ENCODE data around the gene GAMT. TPM values are rescaled to one million over a fixed set of nuclear protein-coding genes. Genes with fewer than 3 reads are reported as not detected.

GAMT gene
- total RNA-seq, 5 donors from 2014 or later (not counting 1 experiment from before 2014, with no cell fraction given), result 11.8 to 18.1 (median 13.7) TPM

DNA sequence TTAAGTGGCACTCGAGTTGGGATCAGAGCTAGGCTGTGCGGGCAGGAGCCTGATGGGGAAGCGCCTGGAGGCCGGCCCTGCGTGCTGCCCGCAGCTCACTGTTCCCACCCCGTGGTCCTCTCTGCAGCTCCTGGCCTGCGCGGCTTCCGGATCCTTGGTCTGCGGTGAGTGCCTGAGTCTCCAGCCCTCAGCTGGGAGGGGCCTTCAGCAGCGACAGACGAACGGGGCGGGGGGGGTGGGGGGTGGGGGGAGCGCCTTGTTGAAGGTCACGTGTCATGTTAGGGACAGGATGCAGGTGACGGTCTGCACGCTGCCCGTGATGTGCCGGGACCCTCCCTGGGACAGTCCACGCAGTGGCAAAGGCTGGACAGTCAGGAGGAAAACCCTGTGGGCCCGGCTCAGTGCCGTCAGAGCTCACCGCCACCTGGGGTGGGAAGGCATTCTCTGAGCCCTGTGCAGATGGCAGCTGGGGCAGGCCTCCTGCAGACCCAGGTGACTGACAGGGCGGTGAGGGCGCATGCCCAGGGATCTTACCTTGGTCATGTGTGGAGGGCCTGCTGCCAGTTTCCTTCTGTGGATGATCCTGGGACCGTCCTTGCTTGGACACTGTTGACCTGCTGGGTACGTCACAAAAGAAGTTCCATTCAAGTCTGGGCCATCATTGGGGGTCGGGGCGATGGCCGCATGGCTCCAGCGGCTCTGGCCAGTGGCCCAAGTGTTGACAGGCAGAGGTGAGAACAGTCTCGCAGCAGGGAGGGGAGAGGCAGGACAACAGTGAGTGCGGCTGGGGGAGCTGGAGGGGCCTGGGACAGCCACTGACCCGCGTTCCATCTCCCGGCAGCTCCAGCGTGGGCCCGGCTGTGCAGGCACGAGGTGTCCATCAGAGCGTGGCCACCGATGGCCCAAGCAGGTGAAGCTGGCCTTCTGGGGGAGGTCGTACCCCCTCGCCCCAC, 13.4 kb downstream of the GAMT start:
- H3K27ac ChIP-seq (ENCODE audit: low read length), result no peak overlapping the region
- H3K9me3 ChIP-seq, result no peaks in the 10 kb centered on the region
- H3K36me3 ChIP-seq (ENCODE audit: control insufficient read depth in 2 of 2, extremely low read depth in 1 of 2, insufficient read depth in 1 of 2, low read length in 1 of 2), result peaks cover 5 to 41% of the 10 kb centered on the region in 2 donors
- H3K9me3 Mint-ChIP-seq, result no peaks in the 10 kb centered on the region
- H3K27me3 Mint-ChIP-seq, result peaks cover 0 to 5% of the 10 kb centered on the region in 2 donors
- no peak overlapping the region for H3K4me3 Mint-ChIP-seq
- no peaks in the 10 kb centered on the region for H3K27me3 ChIP-seq (replicated peaks in 1 of 2; ENCODE audit: control insufficient read depth in 2 of 2, extremely low read depth in 1 of 2, insufficient read depth in 2 of 2, low read length in 1 of 2)
- H3K4me3 ChIP-seq (ENCODE audit: control insufficient read depth in 1 of 2, extremely low read depth in 1 of 2, low read length in 1 of 2), result no peak overlapping the region
- no peak for DNase-seq
- peaks cover 25% of the 10 kb centered on the region for H3K36me3 Mint-ChIP-seq
- 94% methylated on average over 27 of the region's 45 CpGs for WGBS (ENCODE audit: insufficient coverage)
- peaks cover 8 to 25% of the 10 kb centered on the region in 2 experiments for H3K4me1 ChIP-seq (ENCODE audit: control insufficient read depth in 1 of 2, extremely low read depth in 1 of 2, insufficient read depth in 2 of 2, low read length in 2 of 2)
- no peak for ATAC-seq (replicated peaks in 1 of 4)
- ChIA-PET POLR2A (no interaction called here), CTCF (interaction anchor here in 1 of 2 donors (0.6 kb wide), 1 partner anchor 1449 kb away, joined by 3 read pairs; no protein-coding TSS in a partner anchor)
- H3K27ac Mint-ChIP-seq, result no peak overlapping the region
- H3K4me1 Mint-ChIP-seq, result peaks cover 16 to 27% (median 21%) of the 10 kb centered on the region in 3 donors

DNA sequence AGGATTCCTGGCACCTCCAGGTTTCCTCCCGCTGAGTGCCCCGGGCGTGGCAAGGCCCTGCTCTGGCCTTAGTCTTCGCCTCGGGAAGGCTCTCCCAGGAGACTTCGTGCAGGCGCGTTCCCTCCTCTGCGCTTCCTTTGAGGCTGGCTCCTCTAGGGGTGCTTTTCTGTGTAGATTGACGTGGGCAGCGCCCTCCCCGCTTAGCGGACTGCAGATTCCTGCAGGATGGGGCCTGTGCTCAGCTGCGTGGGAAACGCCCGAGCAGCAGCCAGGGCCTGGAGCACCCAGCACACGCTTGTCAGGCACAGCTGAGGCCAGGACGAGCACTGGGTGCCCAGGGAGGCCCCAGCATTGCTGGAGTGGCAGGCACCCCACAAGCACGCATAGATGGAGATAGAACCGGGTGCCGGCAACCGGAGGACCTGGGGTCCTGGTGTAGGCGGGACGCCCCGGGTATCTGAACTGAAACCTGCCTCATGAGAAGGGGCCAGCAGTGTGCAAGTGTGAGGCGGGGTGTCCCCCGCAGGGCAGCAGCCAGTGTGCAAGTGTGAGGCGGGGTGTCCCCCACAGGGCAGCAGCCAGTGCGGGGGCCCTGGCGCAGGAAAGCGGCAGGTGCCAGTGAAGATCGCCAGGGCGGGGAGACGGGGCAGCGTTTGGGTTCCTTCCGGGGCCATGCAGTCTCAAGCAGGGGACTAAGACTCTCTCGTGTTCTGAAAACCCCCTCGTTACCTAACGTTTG, 14.2 kb downstream of the GAMT start:
- Mint-ChIP-seq H3K9me3 (no peaks in the 10 kb centered on the region), H3K4me1 (peaks cover 17 to 28% (median 25%) of the 10 kb centered on the region in 3 donors), H3K4me3 (no peak overlapping the region), H3K27me3 (peaks cover 0 to 5% of the 10 kb centered on the region in 2 donors), H3K36me3 (peaks cover 21% of the 10 kb centered on the region), H3K27ac (no peak overlapping the region)
- CTCF ChIA-PET, result no interaction called here
- H3K27me3 ChIP-seq (replicated peaks in 1 of 2; ENCODE audit: control insufficient read depth in 2 of 2, extremely low read depth in 1 of 2, insufficient read depth in 2 of 2, low read length in 1 of 2), result no peaks in the 10 kb centered on the region
- peaks cover 8 to 29% of the 10 kb centered on the region in 2 experiments for H3K4me1 ChIP-seq (ENCODE audit: control insufficient read depth in 1 of 2, extremely low read depth in 1 of 2, insufficient read depth in 2 of 2, low read length in 2 of 2)
- no peak for DNase-seq
- H3K9me3 ChIP-seq, result no peaks in the 10 kb centered on the region
- peaks cover 5 to 37% of the 10 kb centered on the region in 2 donors for H3K36me3 ChIP-seq (ENCODE audit: control insufficient read depth in 2 of 2, extremely low read depth in 1 of 2, insufficient read depth in 1 of 2, low read length in 1 of 2)
- H3K27ac ChIP-seq (ENCODE audit: low read length), result no peak overlapping the region
- no peak overlapping the region for H3K4me3 ChIP-seq (ENCODE audit: control insufficient read depth in 1 of 2, extremely low read depth in 1 of 2, low read length in 1 of 2)
- no peak for ATAC-seq (replicated peaks in 1 of 4)
- 96% methylated on average over 38 of the region's 39 CpGs for WGBS (ENCODE audit: insufficient coverage)
- POLR2A ChIA-PET, result no interaction called here

DNA sequence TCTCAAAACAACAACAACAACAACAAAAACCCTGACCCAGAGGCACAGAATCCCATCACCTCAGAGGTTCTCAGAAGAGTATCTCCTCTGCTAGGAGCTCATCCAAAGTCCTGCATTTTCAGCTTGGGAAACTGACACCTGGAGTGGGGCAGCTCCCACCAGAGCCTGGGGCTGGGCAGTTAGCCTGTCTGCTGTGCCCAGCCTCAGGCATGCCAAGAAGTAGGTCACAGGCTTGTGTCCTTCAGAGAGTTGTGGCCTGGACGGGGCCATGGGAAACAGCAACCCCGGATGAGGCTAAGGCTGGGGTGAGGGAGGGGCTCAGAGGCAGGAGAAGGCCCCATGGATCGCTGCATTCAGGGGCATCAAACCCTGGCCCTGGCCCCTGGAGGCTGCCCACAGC, 15.5 kb downstream of the GAMT start:
- no peaks in the 10 kb centered on the region for H3K27me3 ChIP-seq (replicated peaks in 1 of 2; ENCODE audit: control insufficient read depth in 2 of 2, extremely low read depth in 1 of 2, insufficient read depth in 2 of 2, low read length in 1 of 2)
- H3K4me1 ChIP-seq (ENCODE audit: control insufficient read depth in 1 of 2, extremely low read depth in 1 of 2, insufficient read depth in 2 of 2, low read length in 2 of 2), result peaks cover 8 to 29% of the 10 kb centered on the region in 2 experiments
- H3K27ac ChIP-seq (ENCODE audit: low read length), result no peak overlapping the region
- H3K4me3 ChIP-seq (ENCODE audit: control insufficient read depth in 1 of 2, extremely low read depth in 1 of 2, low read length in 1 of 2), result no peak overlapping the region
- Mint-ChIP-seq H3K36me3 (peaks cover 17% of the 10 kb centered on the region), H3K9me3 (no peaks in the 10 kb centered on the region), H3K4me1 (peaks cover 17 to 28% (median 25%) of the 10 kb centered on the region in 3 donors), H3K27ac (no peak overlapping the region), H3K4me3 (peak overlapping the region in 2 of 3 donors; percentile 17 to 93), H3K27me3 (peaks cover 0 to 5% of the 10 kb centered on the region in 2 donors)
- 91% methylated on average over 3 of the region's 3 CpGs for WGBS (ENCODE audit: insufficient coverage)
- ChIA-PET POLR2A (no interaction called here), CTCF (no interaction called here)
- ATAC-seq (replicated peaks in 1 of 4) (no peak), DNase-seq (no peak)
- H3K9me3 ChIP-seq, result no peaks in the 10 kb centered on the region
- peaks cover 5 to 32% of the 10 kb centered on the region in 2 donors for H3K36me3 ChIP-seq (ENCODE audit: control insufficient read depth in 2 of 2, extremely low read depth in 1 of 2, insufficient read depth in 1 of 2, low read length in 1 of 2)

DNA sequence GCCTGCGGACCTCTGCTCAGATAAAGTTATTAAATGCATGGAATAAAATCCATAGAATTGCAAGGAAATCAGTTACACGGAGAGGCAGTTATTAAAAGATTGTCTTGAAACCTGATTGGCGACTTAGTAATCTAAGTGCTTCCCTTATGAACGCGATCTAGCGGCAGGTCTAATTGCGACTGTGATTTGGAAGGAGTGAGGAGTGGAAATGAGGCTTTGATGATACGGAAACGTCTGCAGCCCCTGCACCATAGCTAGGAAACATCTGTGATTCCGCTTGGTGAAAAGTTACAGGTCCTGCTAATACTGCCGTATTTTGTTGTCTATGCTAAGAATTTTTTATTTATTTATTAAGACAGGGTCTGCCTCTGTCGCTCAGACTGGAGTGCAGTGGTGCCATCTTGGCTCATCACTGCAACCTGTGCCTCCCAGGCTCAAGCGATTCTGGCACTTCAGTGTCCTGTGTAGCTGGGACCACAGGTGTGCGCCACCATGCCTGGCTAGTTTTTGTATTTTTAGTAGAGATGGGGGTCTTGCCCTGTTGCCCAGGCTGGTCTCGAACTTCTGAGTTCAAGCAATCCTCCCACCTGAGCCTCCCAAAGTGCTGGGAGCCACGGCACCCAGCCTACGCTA, 16.7 kb downstream of the GAMT start:
- Histone ChIP-seq H3K36me3 (ENCODE audit: control insufficient read depth in 2 of 2, extremely low read depth in 1 of 2, insufficient read depth in 1 of 2, low read length in 1 of 2) (peaks cover 5 to 22% of the 10 kb centered on the region in 2 donors), H3K27ac (ENCODE audit: low read length) (peak overlapping the region; percentile 30), H3K27me3 (replicated peaks in 1 of 2; ENCODE audit: control insufficient read depth in 2 of 2, extremely low read depth in 1 of 2, insufficient read depth in 2 of 2, low read length in 1 of 2) (no peaks in the 10 kb centered on the region), H3K4me1 (ENCODE audit: control insufficient read depth in 1 of 2, extremely low read depth in 1 of 2, insufficient read depth in 2 of 2, low read length in 2 of 2) (peaks cover 8 to 29% of the 10 kb centered on the region in 2 experiments), H3K9me3 (no peaks in the 10 kb centered on the region), H3K4me3 (ENCODE audit: control insufficient read depth in 1 of 2, extremely low read depth in 1 of 2, low read length in 1 of 2) (peak overlapping the region; percentile 81 to 94)
- Mint-ChIP-seq H3K27ac (peak overlapping the region; percentile 6 to 52), H3K9me3 (no peaks in the 10 kb centered on the region), H3K27me3 (peaks cover 0 to 5% of the 10 kb centered on the region in 2 donors), H3K4me1 (peaks cover 17 to 28% (median 25%) of the 10 kb centered on the region in 3 donors), H3K36me3 (peaks cover 12% of the 10 kb centered on the region), H3K4me3 (peak overlapping the region; percentile 88 to 93 (median 89))
- ATAC-seq (replicated peaks in 1 of 4) (no peak), DNase-seq (peak in 1 of 35 experiments; percentile 34)
- POLR2A ChIA-PET, result no interaction called here
- CTCF ChIA-PET, result no interaction called here
- WGBS (ENCODE audit: insufficient coverage), result 29% methylated on average over 13 of the region's 17 CpGs

DNA sequence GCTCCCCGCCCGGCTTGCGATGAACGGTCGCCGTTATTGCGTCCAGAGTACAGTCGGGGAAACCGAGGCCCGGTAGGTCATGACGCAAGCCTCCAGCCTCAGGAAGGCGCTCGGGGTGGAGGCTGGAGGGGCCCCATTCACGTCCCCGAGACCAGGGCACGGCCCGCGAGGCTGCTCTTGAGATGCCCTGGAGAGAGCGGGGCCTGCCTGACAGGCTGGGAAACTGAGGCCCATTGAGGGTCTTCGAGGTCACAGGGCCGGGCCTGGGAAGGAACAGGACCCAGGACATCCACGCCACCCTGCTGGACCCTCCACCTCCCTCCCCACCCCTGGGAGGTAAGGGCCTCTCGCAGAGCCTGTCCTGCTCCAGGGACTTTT, 17.3 kb downstream of the GAMT start:
- WGBS (ENCODE audit: insufficient coverage), result under 1% methylated on average over 22 of the region's 23 CpGs
- ATAC-seq (replicated peaks in 1 of 4) (no peak), DNase-seq (no peak)
- H3K9me3 ChIP-seq, result no peaks in the 10 kb centered on the region
- Mint-ChIP-seq H3K27me3 (peaks cover 0 to 5% of the 10 kb centered on the region in 2 donors), H3K36me3 (peaks cover 6% of the 10 kb centered on the region), H3K27ac (peak overlapping the region in 1 of 2 donors; percentile 52), H3K4me1 (peaks cover 17 to 28% (median 25%) of the 10 kb centered on the region in 3 donors), H3K9me3 (no peaks in the 10 kb centered on the region), H3K4me3 (peak overlapping the region; percentile 88 to 93 (median 89))
- peak overlapping the region; percentile 81 to 94 for H3K4me3 ChIP-seq (ENCODE audit: control insufficient read depth in 1 of 2, extremely low read depth in 1 of 2, low read length in 1 of 2)
- peaks cover 4 to 17% of the 10 kb centered on the region in 2 donors for H3K36me3 ChIP-seq (ENCODE audit: control insufficient read depth in 2 of 2, extremely low read depth in 1 of 2, insufficient read depth in 1 of 2, low read length in 1 of 2)
- POLR2A ChIA-PET, result no interaction called here
- H3K27ac ChIP-seq (ENCODE audit: low read length), result peak overlapping the region; percentile 30
- H3K4me1 ChIP-seq (ENCODE audit: control insufficient read depth in 1 of 2, extremely low read depth in 1 of 2, insufficient read depth in 2 of 2, low read length in 2 of 2), result peaks cover 8 to 29% of the 10 kb centered on the region in 2 experiments
- H3K27me3 ChIP-seq (replicated peaks in 1 of 2; ENCODE audit: control insufficient read depth in 2 of 2, extremely low read depth in 1 of 2, insufficient read depth in 2 of 2, low read length in 1 of 2), result no peaks in the 10 kb centered on the region
- CTCF ChIA-PET, result no interaction called here
